CD8-positive, alpha-beta memory T cell (primary cell): ENCODE measurements around the gene CAMK2D. TPM values are rescaled to one million over a fixed set of nuclear protein-coding genes. Genes with fewer than 3 reads are reported as not detected.

Experiments
- CTCF ChIA-PET: fragments of 350-600 bp; sonication (Branson Sonifier 250); formaldehyde crosslinking; loops from one replicate; lab custom pipeline; 2021; ENCODE audit warnings: antibody characterized with exemption; lab: Charles Lee
- POLR2A ChIA-PET: fragments of 350-600 bp; sonication (Branson Sonifier 250); formaldehyde crosslinking; loops from one replicate; lab custom pipeline; 2021; ENCODE audit warnings: antibody characterized with exemption; lab: Charles Lee
- DNase-seq, 5 donors: peaks; one replicate each; pipeline versions ENCODE4 v3.0.0 to v3.0.0-alpha.2; 2020 to 2022; ENCODE audit warnings: mixed read lengths in 1 of 5
- H3K27ac ChIP-seq: one replicate; pipeline ENCODE4 v1.7.0; 2013; ENCODE audit warnings: low read depth, mild to moderate bottlenecking, low read length, moderate library complexity
- H3K27me3 ChIP-seq: 2 replicates; pipeline ENCODE4 v1.7.0; 2013; ENCODE audit warnings: low read length, mild to moderate bottlenecking; ENCODE audit not compliant: insufficient read depth, poor library complexity, severe bottlenecking
- H3K36me3 ChIP-seq: 2 replicates; pipeline ENCODE4 v1.7.0; 2013; ENCODE audit warnings: mild to moderate bottlenecking, low read length, moderate library complexity; ENCODE audit not compliant: insufficient read depth
- H3K4me1 ChIP-seq: 2 replicates; pipeline ENCODE4 v1.7.0; 2013; ENCODE audit warnings: mild to moderate bottlenecking, low read length, moderate library complexity; ENCODE audit not compliant: insufficient read depth
- H3K4me3 ChIP-seq: 2 replicates; pipeline ENCODE4 v1.7.0; 2013; ENCODE audit warnings: mild to moderate bottlenecking, low read length
- H3K9me3 ChIP-seq: 2 replicates; pipeline ENCODE4 v1.7.0; 2013; ENCODE audit warnings: mild to moderate bottlenecking, low read length
- H3K27ac Mint-ChIP-seq, 8 donors: one replicate each; pipeline ENCODE4 v1.8.0; 2020 to 2021; ENCODE audit warnings: mixed read lengths in 8 of 8, mild to moderate bottlenecking in 6 of 8, inconsistent platforms in 3 of 8, moderate library complexity in 3 of 8
- H3K27me3 Mint-ChIP-seq, 2 donors: one replicate each; pipeline ENCODE4 v1.8.0; 2020 to 2021; ENCODE audit warnings: mixed read lengths in 2 of 2, mild to moderate bottlenecking in 1 of 2, moderate library complexity in 1 of 2
- H3K36me3 Mint-ChIP-seq, 3 donors: one replicate each; pipeline ENCODE4 v1.8.0; 2020 to 2021; ENCODE audit warnings: mixed read lengths in 3 of 3, inconsistent platforms in 1 of 3, mild to moderate bottlenecking in 1 of 3
- H3K4me1 Mint-ChIP-seq, 3 donors: one replicate each; pipeline ENCODE4 v1.8.0; 2020 to 2021; ENCODE audit warnings: mixed read lengths in 3 of 3, inconsistent platforms in 1 of 3, mild to moderate bottlenecking in 1 of 3
- H3K4me3 Mint-ChIP-seq, 7 donors: one replicate each; pipeline ENCODE4 v1.8.0; 2020 to 2021; ENCODE audit warnings: mixed read lengths in 7 of 7, mild to moderate bottlenecking in 6 of 7, moderate library complexity in 4 of 7, inconsistent platforms in 2 of 7
- H3K9me3 Mint-ChIP-seq, 5 donors: one replicate each; pipeline ENCODE4 v1.8.0; 2020 to 2022; ENCODE audit warnings: mixed read lengths in 5 of 5, mild to moderate bottlenecking in 3 of 5, moderate library complexity in 2 of 5, inconsistent platforms in 1 of 5
- polyA plus RNA-seq: library from polyadenylated mRNA; unstranded; fragments of 300-500 nt; fragmentation: Illumina TruSeq; gene quantifications from one replicate; pipeline ENCODE4 v1.2.3, GENCODE V29; 2021
- total RNA-seq, 2 experiments: library from RNA; stranded (reverse); gene quantifications; one replicate each; pipeline ENCODE4 v1.2.3, GENCODE V29; 2021

The CAMK2D gene
- total and polyA plus RNA-seq, 3 experiments from 2014 or later = 19.6 to 57.6 (median 56.0) TPM

GRCh38 chr4:113613503-113613902 lies 148.0 kb downstream of the CAMK2D start:
- ChIA-PET POLR2A (no interaction called here), CTCF (no interaction called here)
- Mint-ChIP-seq H3K36me3 (peaks cover 0 to 14% (median 4%) of the 10 kb centered on the region in 3 donors), H3K9me3 (no peaks in the 10 kb centered on the region), H3K4me1 (peaks cover 22 to 43% (median 32%) of the 10 kb centered on the region in 3 donors), H3K27me3 (no peaks in the 10 kb centered on the region), H3K27ac (no peak overlapping the region), H3K4me3 (no peak overlapping the region)
- peaks cover 8% of the 10 kb centered on the region for H3K4me1 ChIP-seq
- H3K4me3 ChIP-seq = no peak overlapping the region
- H3K27me3 ChIP-seq = no peaks in the 10 kb centered on the region
- no peak for DNase-seq
- no peaks in the 10 kb centered on the region for H3K36me3 ChIP-seq
- no peak overlapping the region for H3K27ac ChIP-seq
- no peaks in the 10 kb centered on the region for H3K9me3 ChIP-seq

GRCh38 chr4:113610537-113610936 lies 151.0 kb downstream of the CAMK2D start:
- H3K27me3 Mint-ChIP-seq = no peaks in the 10 kb centered on the region
- H3K4me1 Mint-ChIP-seq = peaks cover 22 to 49% (median 29%) of the 10 kb centered on the region in 3 donors
- no peak overlapping the region for H3K4me3 ChIP-seq
- POLR2A ChIA-PET = no interaction called here
- peak overlapping the region in 1 of 8 donors; percentile 40 for H3K27ac Mint-ChIP-seq
- no peak for DNase-seq
- no peaks in the 10 kb centered on the region for H3K9me3 ChIP-seq
- H3K4me1 ChIP-seq = no peaks in the 10 kb centered on the region
- H3K36me3 Mint-ChIP-seq = peaks cover 21 to 37% (median 23%) of the 10 kb centered on the region in 3 donors
- CTCF ChIA-PET = no interaction called here
- no peaks in the 10 kb centered on the region for H3K27me3 ChIP-seq
- no peak overlapping the region for H3K27ac ChIP-seq
- H3K4me3 Mint-ChIP-seq = no peak overlapping the region
- H3K36me3 ChIP-seq = no peaks in the 10 kb centered on the region
- H3K9me3 Mint-ChIP-seq = no peaks in the 10 kb centered on the region

- H3K9me3 Mint-ChIP-seq = no peaks in the 10 kb centered on the region
Observed at GRCh38 chr4:113607998-113608397, 153.5 kb downstream of the CAMK2D start.

GRCh38 chr4:113607147-113607720 lies 154.3 kb downstream of the CAMK2D start:
- POLR2A ChIA-PET = no interaction called here
- H3K36me3 ChIP-seq = no peaks in the 10 kb centered on the region
- CTCF ChIA-PET = no interaction called here

More at GRCh38 chr4:113607998-113608397, 153.5 kb downstream of the CAMK2D start:
- peaks cover 12 to 28% (median 13%) of the 10 kb centered on the region in 3 donors for H3K4me1 Mint-ChIP-seq
- Histone ChIP-seq H3K27ac (no peak overlapping the region), H3K9me3 (no peaks in the 10 kb centered on the region), H3K4me3 (no peak overlapping the region), H3K36me3 (no peaks in the 10 kb centered on the region), H3K4me1 (no peaks in the 10 kb centered on the region), H3K27me3 (no peaks in the 10 kb centered on the region)
- CTCF ChIA-PET = no interaction called here
- POLR2A ChIA-PET = no interaction called here
- H3K27me3 Mint-ChIP-seq = no peaks in the 10 kb centered on the region
- H3K4me3 Mint-ChIP-seq = no peak overlapping the region
- peak overlapping the region in 1 of 8 donors; percentile 36 for H3K27ac Mint-ChIP-seq
- no peak for DNase-seq
- peaks cover 19 to 42% (median 31%) of the 10 kb centered on the region in 3 donors for H3K36me3 Mint-ChIP-seq

GRCh38 chr4:113604955-113605354 lies 156.6 kb downstream of the CAMK2D start:
- Mint-ChIP-seq H3K27me3 (no peaks in the 10 kb centered on the region), H3K9me3 (no peaks in the 10 kb centered on the region), H3K4me3 (no peak overlapping the region), H3K36me3 (peaks cover 17 to 43% (median 32%) of the 10 kb centered on the region in 3 donors), H3K27ac (no peak overlapping the region), H3K4me1 (peaks cover 10 to 37% (median 14%) of the 10 kb centered on the region in 3 donors)
- Histone ChIP-seq H3K4me3 (no peak overlapping the region), H3K9me3 (no peaks in the 10 kb centered on the region), H3K36me3 (no peaks in the 10 kb centered on the region), H3K27ac (no peak overlapping the region), H3K4me1 (no peaks in the 10 kb centered on the region), H3K27me3 (no peaks in the 10 kb centered on the region)
- ChIA-PET POLR2A (no interaction called here), CTCF (no interaction called here)
- DNase-seq = no peak

More at GRCh38 chr4:113607147-113607720, 154.3 kb downstream of the CAMK2D start:
- H3K4me3 ChIP-seq = no peak overlapping the region
- H3K9me3 Mint-ChIP-seq = no peaks in the 10 kb centered on the region
- no peaks in the 10 kb centered on the region for H3K9me3 ChIP-seq
- no peak overlapping the region for H3K27ac ChIP-seq
- H3K27me3 ChIP-seq = no peaks in the 10 kb centered on the region
- H3K4me1 Mint-ChIP-seq = peaks cover 12 to 34% (median 13%) of the 10 kb centered on the region in 3 donors
- H3K4me1 ChIP-seq = no peaks in the 10 kb centered on the region
- no peak for DNase-seq
- H3K27ac Mint-ChIP-seq = no peak overlapping the region
- no peaks in the 10 kb centered on the region for H3K27me3 Mint-ChIP-seq
- no peak overlapping the region for H3K4me3 Mint-ChIP-seq
- peaks cover 19 to 46% (median 31%) of the 10 kb centered on the region in 3 donors for H3K36me3 Mint-ChIP-seq

GRCh38 chr4:113603911-113604310 lies 157.6 kb downstream of the CAMK2D start:
- ChIA-PET POLR2A (no interaction called here), CTCF (no interaction called here)
- H3K27me3 ChIP-seq = no peaks in the 10 kb centered on the region
- H3K4me1 Mint-ChIP-seq = peaks cover 10 to 40% (median 16%) of the 10 kb centered on the region in 3 donors
- H3K27ac ChIP-seq = no peak overlapping the region
- peaks cover 23 to 37% (median 36%) of the 10 kb centered on the region in 3 donors for H3K36me3 Mint-ChIP-seq
- no peaks in the 10 kb centered on the region for H3K27me3 Mint-ChIP-seq
- H3K27ac Mint-ChIP-seq = no peak overlapping the region
- no peaks in the 10 kb centered on the region for H3K36me3 ChIP-seq
- H3K4me3 ChIP-seq = no peak overlapping the region
- DNase-seq = no peak
- H3K9me3 ChIP-seq = no peaks in the 10 kb centered on the region
- no peaks in the 10 kb centered on the region for H3K9me3 Mint-ChIP-seq
- H3K4me1 ChIP-seq = no peaks in the 10 kb centered on the region
- H3K4me3 Mint-ChIP-seq = no peak overlapping the region

GRCh38 chr4:113602646-113603228 lies 158.8 kb downstream of the CAMK2D start:
- Histone ChIP-seq H3K4me1 (no peaks in the 10 kb centered on the region), H3K4me3 (no peak overlapping the region), H3K9me3 (no peaks in the 10 kb centered on the region), H3K36me3 (no peaks in the 10 kb centered on the region), H3K27me3 (no peaks in the 10 kb centered on the region), H3K27ac (no peak overlapping the region)
- ChIA-PET CTCF (no interaction called here), POLR2A (no interaction called here)
- DNase-seq = no peak
- Mint-ChIP-seq H3K27me3 (no peaks in the 10 kb centered on the region), H3K27ac (no peak overlapping the region), H3K9me3 (no peaks in the 10 kb centered on the region), H3K4me1 (peaks cover 12 to 31% (median 21%) of the 10 kb centered on the region in 3 donors), H3K4me3 (no peak overlapping the region), H3K36me3 (peaks cover 19 to 30% (median 29%) of the 10 kb centered on the region in 3 donors)

- ChIA-PET POLR2A (interaction anchor here (0.6 kb wide), 1 partner anchor 299 kb away, joined by 3 read pairs; no protein-coding TSS in a partner anchor), CTCF (no interaction called here)
- Histone ChIP-seq H3K27ac (no peak overlapping the region), H3K27me3 (no peaks in the 10 kb centered on the region), H3K4me1 (no peaks in the 10 kb centered on the region), H3K9me3 (no peaks in the 10 kb centered on the region), H3K4me3 (no peak overlapping the region), H3K36me3 (no peaks in the 10 kb centered on the region)
- Mint-ChIP-seq H3K9me3 (no peaks in the 10 kb centered on the region), H3K27ac (no peak overlapping the region), H3K36me3 (peaks cover 16 to 21% (median 19%) of the 10 kb centered on the region in 3 donors), H3K4me3 (no peak overlapping the region), H3K27me3 (no peaks in the 10 kb centered on the region), H3K4me1 (peaks cover 5 to 23% (median 19%) of the 10 kb centered on the region in 3 donors)
- no peak for DNase-seq
Observed at GRCh38 chr4:113601636-113602035, 159.9 kb downstream of the CAMK2D start.
